SU-DHL-6 (cell line): ENCODE results near the gene TTC3.

ENCODE experiments used
- H2AFZ ChIP-seq: fragments of 200-600 bp; sonication (generic); 2 replicates; pipeline ENCODE4 v1.6.1; 2014; ENCODE audit warnings: low read depth, mild to moderate bottlenecking, moderate library complexity, mixed read lengths, antibody characterized with exemption, low read length; ENCODE audit not compliant: severe bottlenecking
- H3F3A ChIP-seq: fragments of 200-600 bp; shearing (Covaris generic); 2 replicates; pipeline ENCODE4 v1.6.0; 2016; ENCODE audit warnings: antibody characterized with exemption, mild to moderate bottlenecking; ENCODE audit not compliant: insufficient read depth
- H3K27ac ChIP-seq: fragments of 200-600 bp; sonication (generic); 2 replicates; pipeline ENCODE4 v1.5.1; 2016; ENCODE audit warnings: low read depth, mild to moderate bottlenecking, low read length, moderate library complexity, mixed read lengths
- H3K27me3 ChIP-seq: fragments of 200-600 bp; sonication (generic), shearing (Covaris generic); 2 replicates; pipeline ENCODE4 v1.6.0; 2014; ENCODE audit warnings: mild to moderate bottlenecking, low read length
- H3K36me3 ChIP-seq: fragments of 200-600 bp; sonication (generic); 2 replicates; pipeline ENCODE4 v1.6.1; 2014; ENCODE audit warnings: mild to moderate bottlenecking, low read length, mixed read lengths
- H3K4me2 ChIP-seq: fragments of 300-600, 200-600 bp; shearing (Covaris generic), sonication (generic); 2 replicates; pipeline ENCODE4 v1.6.0; 2014; ENCODE audit warnings: low read length, low read depth, mild to moderate bottlenecking; ENCODE audit not compliant: poor library complexity, severe bottlenecking
- H3K4me3 ChIP-seq: fragments of 200-600 bp; sonication (generic); 2 replicates; pipeline ENCODE4 v1.5.1; 2014; ENCODE audit warnings: antibody characterized with exemption, low read length, mild to moderate bottlenecking, mixed read lengths; ENCODE audit not compliant: insufficient read depth, poor library complexity, severe bottlenecking
- H3K79me2 ChIP-seq: fragments of 200-600 bp; sonication (generic); 2 replicates; pipeline ENCODE4 v1.6.1; 2014; ENCODE audit warnings: mild to moderate bottlenecking, low read length, moderate library complexity; ENCODE audit not compliant: insufficient read depth
- H3K9ac ChIP-seq: fragments of 200-600 bp; sonication (generic); 2 replicates; pipeline ENCODE4 v1.7.0; 2014; ENCODE audit warnings: mild to moderate bottlenecking, low read length
- H3K9me2 ChIP-seq: fragments of 200-600 bp; sonication (generic); replicated peaks from 2 replicates; pipeline ENCODE4 v1.6.1; 2014; ENCODE audit warnings: low read length; ENCODE audit not compliant: insufficient read depth
- H3K9me3 ChIP-seq: fragments of 200-600 bp; sonication (generic); 2 replicates; pipeline ENCODE4 v1.6.1; 2014; ENCODE audit warnings: low read length, mixed read lengths; ENCODE audit not compliant: insufficient read depth
- H4K20me1 ChIP-seq: fragments of 200-600 bp; sonication (generic); 2 replicates; pipeline ENCODE4 v1.6.1; 2014; ENCODE audit warnings: low read depth, mild to moderate bottlenecking, antibody characterized with exemption, low read length, moderate library complexity, mixed read lengths
- EZH2phosphoT487 ChIP-seq: fragments of 200-600 bp; sonication (generic), shearing (Covaris generic); conservative IDR thresholded peaks from 2 replicates; pipeline ENCODE4 v1.6.1; 2018; ENCODE audit warnings: mild to moderate bottlenecking, antibody characterized with exemption, low read length, moderate library complexity, mixed read lengths
- TF ChIP-seq, protein P1 (sequence below): fragments of 200-600 bp; sonication (generic); IDR thresholded peaks from one replicate; pipeline ENCODE4 v1.5.1; 2017; ENCODE audit warnings: antibody characterized with exemption, mild to moderate bottlenecking, low read length, moderate library complexity; ENCODE audit not compliant: insufficient read depth, poor library complexity, severe bottlenecking

The TTC3 gene

DNA sequence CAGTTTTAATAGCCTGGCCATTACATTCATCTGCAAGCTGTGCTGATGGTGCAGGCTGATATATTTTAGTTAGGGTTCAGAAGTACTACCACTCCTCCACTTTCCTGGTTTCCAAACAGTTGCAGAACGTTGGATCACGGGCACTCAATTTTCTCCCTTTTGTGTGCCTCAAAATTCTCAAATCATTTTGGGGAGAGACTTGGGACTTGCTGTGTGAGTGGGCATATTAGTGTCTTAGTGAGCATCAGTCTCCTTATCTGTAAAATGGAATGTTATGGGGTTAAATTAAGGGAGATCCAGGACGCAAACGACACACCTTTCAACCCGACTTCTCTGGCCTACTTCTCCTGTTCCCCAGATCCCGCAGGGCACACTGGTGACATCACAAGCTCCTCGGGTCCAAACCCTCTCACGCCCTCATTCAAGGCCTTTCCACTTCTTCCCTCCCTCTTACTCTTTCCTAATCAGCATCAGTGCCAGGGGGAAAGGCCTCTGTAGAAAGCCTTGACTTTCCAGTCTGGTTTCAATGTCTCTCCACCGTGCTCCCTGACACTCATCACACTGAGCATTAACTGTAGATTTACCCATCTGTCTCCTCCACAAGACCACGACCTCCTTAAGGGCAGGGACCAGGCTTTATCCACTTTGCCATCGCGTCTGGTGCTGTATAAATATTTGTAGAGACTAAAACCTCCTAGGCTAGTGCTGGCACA, 1.3 kb upstream of the TTC3 start:
- Histone ChIP-seq H3K9ac (peak overlapping the region; percentile 85), H3K4me3 (peak overlapping the region; percentile 64), H3K9me2 (no peaks in the 10 kb centered on the region), H3K36me3 (peaks cover 7% of the 10 kb centered on the region; the same call in 1 of the 2 replicates), H3K4me2 (peak overlapping the region; percentile 64), H3K79me2 (peaks cover 34% of the 10 kb centered on the region), H3K27ac (peak overlapping the region; percentile 50), H3K9me3 (no peaks in the 10 kb centered on the region), H3K27me3 (no peaks in the 10 kb centered on the region), H4K20me1 (no peaks in the 10 kb centered on the region; the same call in 1 of the 2 replicates), H2AFZ (peak overlapping the region; percentile 81), H3F3A (peaks cover 21% of the 10 kb centered on the region)
- TF ChIP-seq EZH2phosphoT487 = no peak
- TF ChIP-seq, protein P1, sequence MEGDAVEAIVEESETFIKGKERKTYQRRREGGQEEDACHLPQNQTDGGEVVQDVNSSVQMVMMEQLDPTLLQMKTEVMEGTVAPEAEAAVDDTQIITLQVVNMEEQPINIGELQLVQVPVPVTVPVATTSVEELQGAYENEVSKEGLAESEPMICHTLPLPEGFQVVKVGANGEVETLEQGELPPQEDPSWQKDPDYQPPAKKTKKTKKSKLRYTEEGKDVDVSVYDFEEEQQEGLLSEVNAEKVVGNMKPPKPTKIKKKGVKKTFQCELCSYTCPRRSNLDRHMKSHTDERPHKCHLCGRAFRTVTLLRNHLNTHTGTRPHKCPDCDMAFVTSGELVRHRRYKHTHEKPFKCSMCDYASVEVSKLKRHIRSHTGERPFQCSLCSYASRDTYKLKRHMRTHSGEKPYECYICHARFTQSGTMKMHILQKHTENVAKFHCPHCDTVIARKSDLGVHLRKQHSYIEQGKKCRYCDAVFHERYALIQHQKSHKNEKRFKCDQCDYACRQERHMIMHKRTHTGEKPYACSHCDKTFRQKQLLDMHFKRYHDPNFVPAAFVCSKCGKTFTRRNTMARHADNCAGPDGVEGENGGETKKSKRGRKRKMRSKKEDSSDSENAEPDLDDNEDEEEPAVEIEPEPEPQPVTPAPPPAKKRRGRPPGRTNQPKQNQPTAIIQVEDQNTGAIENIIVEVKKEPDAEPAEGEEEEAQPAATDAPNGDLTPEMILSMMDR = no peak

GRCh38 chr21:37072274-37072987, 623 bp upstream of the TTC3 start:
- Histone ChIP-seq H3F3A (peaks cover 21% of the 10 kb centered on the region), H4K20me1 (peaks cover 5% of the 10 kb centered on the region; the same call in 1 of the 2 replicates), H3K4me3 (peak overlapping the region; percentile 64), H3K36me3 (peaks cover 7% of the 10 kb centered on the region; the same call in 1 of the 2 replicates), H3K9me3 (no peaks in the 10 kb centered on the region), H3K9me2 (no peaks in the 10 kb centered on the region), H3K27ac (peak overlapping the region; percentile 50), H3K79me2 (peaks cover 41% of the 10 kb centered on the region), H3K9ac (peak overlapping the region; percentile 85), H3K4me2 (peak overlapping the region; percentile 64), H3K27me3 (no peaks in the 10 kb centered on the region), H2AFZ (peak overlapping the region; percentile 81)
- no peak for TF ChIP-seq EZH2phosphoT487
- TF ChIP-seq, protein P1 = no peak

- Histone ChIP-seq H3K9me2 (no peaks in the 10 kb centered on the region), H3K4me3 (peak overlapping the region; percentile 64), H3K9me3 (no peaks in the 10 kb centered on the region), H3K27me3 (no peaks in the 10 kb centered on the region), H4K20me1 (peaks cover 9% of the 10 kb centered on the region), H3F3A (peaks cover 22% of the 10 kb centered on the region), H3K27ac (peak overlapping the region; percentile 38), H3K36me3 (peaks cover 7% of the 10 kb centered on the region; the same call in 1 of the 2 replicates), H3K79me2 (peaks cover 52% of the 10 kb centered on the region), H3K9ac (peak overlapping the region; percentile 85), H3K4me2 (peak overlapping the region; percentile 60), H2AFZ (peak overlapping the region; percentile 75)
- TF ChIP-seq, protein P1 = no peak
- no peak for TF ChIP-seq EZH2phosphoT487
These were observed 553 bp downstream of the TTC3 start for GRCh38 chr21:37073417-37074196.
